SJSA1 (cell line): ENCODE measurements around the gene MTLN. TPM values are rescaled to one million over a fixed set of nuclear protein-coding genes. Genes with fewer than 3 reads are reported as not detected.
"Not testable (repeated sequence)": the region's sequence is repeated elsewhere in the genome, so short reads cannot be mapped to it uniquely, and the experiment has no call there.

Experiments used
- DNase-seq, 2 experiments: peaks; one replicate each; pipeline ENCODE4 v3.0.0-alpha.2; 2015 to 2020; ENCODE audit warnings: low spot score in 2 of 2, low read depth in 1 of 2
- H3K27ac ChIP-seq: fragments of 250-450 bp; sonication (Bioruptor Pico); 2 replicates; pipeline ENCODE4 v1.5.1; 2020; ENCODE audit warnings: mild to moderate bottlenecking, moderate library complexity
- H3K27me3 ChIP-seq: fragments of 250-450 bp; sonication (Bioruptor Pico); replicated peaks from 2 replicates; pipeline ENCODE4 v1.5.1; 2020; ENCODE audit warnings: mild to moderate bottlenecking, moderate library complexity
- H3K36me3 ChIP-seq: fragments of 250-450 bp; sonication (Bioruptor Pico); 2 replicates; pipeline ENCODE4 v1.5.1; 2020; ENCODE audit warnings: mild to moderate bottlenecking
- H3K4me1 ChIP-seq: fragments of 250-450 bp; sonication (Bioruptor Pico); replicated peaks from 2 replicates; pipeline ENCODE4 v1.6.1; 2021; ENCODE audit warnings: mild to moderate bottlenecking
- H3K4me3 ChIP-seq: fragments of 250-450 bp; sonication (Bioruptor Pico); 2 replicates; pipeline ENCODE4 v1.5.1; 2020; ENCODE audit warnings: mild to moderate bottlenecking
- H3K9me3 ChIP-seq: fragments of 250-450 bp; sonication (Bioruptor Pico); replicated peaks from 2 replicates; pipeline ENCODE4 v1.5.1; 2020; ENCODE audit warnings: mild to moderate bottlenecking
- total RNA-seq: library from RNA; depleted of rRNA; stranded (reverse); fragments of >200 nt; shearing (Covaris generic); gene quantifications from 2 replicates; pipeline ENCODE4 v1.2.3, GENCODE V29; 2014; rRNA removed

Gene MTLN, protein sequence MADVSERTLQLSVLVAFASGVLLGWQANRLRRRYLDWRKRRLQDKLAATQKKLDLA
- total RNA-seq, result 93.0 and 187 TPM in 2 replicates

DNA sequence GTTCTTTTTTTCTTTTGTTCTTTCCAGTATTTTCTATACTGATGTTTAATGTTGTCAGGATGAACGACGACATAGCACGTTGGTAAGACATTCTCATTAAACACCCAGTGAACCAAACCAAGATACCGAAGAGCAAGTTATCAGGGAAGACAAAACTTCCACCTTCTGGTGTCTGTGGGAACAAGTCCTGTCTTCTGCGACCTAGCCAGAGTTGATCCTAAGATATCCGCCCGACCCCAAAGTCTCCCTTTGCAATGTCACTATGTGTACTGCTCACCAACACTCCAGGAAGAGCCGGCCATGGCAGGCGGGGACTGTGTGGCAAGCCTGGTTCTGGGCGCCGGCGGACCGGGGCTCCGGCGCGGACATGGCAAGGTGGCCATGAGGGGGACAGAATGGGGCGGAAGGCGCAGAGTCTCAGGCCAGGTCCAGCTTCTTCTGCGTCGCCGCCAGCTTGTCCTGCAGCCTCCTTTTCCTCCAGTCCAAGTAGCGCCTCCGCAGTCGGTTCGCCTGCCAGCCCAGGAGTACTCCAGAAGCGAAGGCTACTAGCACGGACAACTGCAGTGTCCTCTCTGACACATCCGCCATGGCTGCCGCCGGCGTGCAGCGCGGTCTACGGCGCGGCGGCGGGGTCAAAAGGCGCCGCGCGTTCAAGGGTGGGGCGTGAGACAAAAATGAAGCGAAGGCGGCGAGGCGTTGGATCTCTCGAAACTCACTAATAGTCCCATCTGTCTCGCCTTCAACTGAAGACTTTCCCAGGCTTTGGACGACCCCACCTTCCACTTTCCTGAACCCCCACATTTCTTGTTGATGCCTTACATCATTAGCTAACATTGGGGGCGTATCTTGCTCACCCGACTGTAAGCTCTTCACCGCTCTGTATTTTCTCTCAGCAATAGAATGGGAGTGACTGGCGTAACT lies at the start of gene MTLN:
MTLN (minus strand) TSS at position 610 of the 921 bp plus-strand sequence; CDS start at position 588, 22 bp downstream.
- H3K4me1 ChIP-seq, result peaks cover 12% of the 10 kb centered on the region; the same call in 1 of the 2 replicates
- H3K4me3 ChIP-seq, result peak within 1 kb of the TSS; percentile 55
- peaks cover 24% of the 10 kb centered on the region for H3K36me3 ChIP-seq
- H3K27ac ChIP-seq, result peak within 1 kb of the TSS; percentile 12
- DNase-seq, result peak; percentile 68 to 88
- H3K27me3 ChIP-seq, result peaks cover 3% of the 10 kb centered on the region; the same call in 1 of the 2 replicates
- H3K9me3 ChIP-seq, result peaks cover 13% of the 10 kb centered on the region

DNA sequence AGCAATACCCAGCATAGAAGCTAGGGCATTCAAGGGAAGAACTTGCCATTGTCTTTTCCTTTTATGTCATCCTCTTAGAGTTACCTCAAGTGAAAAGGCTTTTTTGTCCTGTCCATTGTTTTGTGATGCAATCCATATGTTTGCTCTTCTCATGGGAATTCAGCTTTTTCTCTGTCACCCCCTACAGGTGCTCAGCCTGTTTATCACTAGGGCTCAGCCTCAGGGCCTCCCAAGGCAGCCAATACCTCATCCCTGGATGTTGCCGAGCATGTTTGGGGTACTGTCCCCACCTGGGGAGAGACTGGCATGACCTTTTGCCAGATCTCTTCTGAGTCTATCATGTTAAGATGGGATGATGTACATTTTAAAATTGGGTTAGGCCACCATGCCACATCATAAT lies 49.6 kb upstream of the MTLN start:
- H3K27ac ChIP-seq, H3K4me3 ChIP-seq, H3K4me1 ChIP-seq, H3K9me3 ChIP-seq, H3K36me3 ChIP-seq, DNase-seq, H3K27me3 ChIP-seq: not testable (repeated sequence)

DNA sequence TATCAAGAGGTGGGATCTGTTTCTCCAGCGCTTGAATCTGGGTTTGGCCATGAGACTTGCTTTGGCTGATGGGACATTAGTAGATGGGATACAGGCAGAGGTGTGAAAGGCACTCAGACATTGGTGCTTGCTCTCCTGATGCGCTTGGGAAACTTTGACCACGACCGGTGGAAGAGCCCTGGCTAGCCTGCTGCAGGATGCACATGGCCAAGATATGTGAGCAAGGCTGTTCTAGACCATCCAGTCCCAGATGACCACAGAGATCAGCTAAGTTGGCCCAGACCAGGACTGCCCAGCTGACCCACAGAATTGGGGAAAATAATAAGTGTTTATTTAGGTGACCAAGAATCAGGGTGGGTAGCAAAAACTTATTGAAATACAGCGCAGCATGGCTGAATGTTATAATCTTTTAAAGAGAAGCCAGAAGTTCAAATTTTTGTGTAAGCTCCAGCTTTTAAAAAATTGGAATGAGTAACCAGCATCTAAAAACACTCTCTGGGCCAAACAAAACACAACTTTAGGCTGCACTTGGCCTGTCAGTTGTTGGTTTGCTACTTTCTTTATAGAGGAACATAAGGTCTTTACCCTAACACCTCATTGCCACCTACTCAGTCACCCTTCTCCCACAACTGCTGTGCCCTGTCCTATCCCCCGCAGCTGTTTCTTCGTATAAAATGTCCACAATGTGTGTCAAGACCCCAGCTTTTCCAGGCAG lies 35.9 kb upstream of the MTLN start:
- H3K4me1 ChIP-seq, H3K27me3 ChIP-seq, H3K27ac ChIP-seq, H3K4me3 ChIP-seq, H3K9me3 ChIP-seq, DNase-seq, H3K36me3 ChIP-seq: not testable (repeated sequence)

DNA sequence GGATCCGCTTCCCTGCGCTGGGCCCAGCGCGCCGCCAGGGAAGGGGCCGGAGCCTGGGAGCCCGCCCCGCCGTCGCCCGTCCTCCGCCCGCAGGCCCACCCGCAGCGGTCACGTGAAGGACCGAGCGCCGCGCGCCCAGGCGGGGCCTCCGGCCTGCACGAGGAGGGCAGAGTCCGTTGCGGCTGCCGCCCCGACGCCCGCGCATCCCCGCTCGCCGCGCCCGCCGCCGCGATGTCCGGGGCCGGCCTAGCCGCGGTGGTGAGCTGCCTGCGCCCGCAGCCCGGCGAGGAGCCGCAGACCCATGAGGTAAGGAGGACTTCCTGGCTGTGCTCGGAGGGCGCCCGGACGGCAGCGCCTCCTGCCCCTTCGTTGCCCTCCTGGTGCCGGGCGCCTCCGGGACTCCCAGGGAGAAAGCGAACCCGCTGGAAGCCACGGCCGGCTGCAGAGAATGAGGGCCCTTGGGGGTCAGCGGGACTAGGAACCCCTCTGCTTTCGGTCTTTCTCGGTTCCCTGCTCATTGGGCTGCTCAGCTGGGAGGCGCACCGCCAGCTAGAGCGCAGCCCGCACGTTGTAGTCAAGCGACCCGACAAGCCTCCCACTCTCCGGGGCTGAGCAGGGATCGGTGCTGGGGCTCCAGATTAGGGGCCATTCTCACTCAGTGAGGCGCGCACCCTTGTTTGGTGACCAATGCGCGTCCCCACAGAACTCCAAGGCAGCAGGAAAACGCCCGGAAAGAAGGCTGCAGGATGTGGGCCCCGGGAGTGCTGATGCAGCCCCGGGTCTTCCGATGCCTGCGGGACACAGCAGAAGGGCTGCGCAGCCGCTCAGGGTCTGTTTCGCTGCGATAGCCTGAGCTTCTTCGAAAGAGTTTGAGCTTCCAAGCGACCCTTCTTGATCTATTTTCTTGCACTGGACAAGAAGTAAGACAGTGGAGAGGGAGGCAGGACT lies 33.4 kb upstream of the MTLN start:
- H3K9me3 ChIP-seq, H3K4me1 ChIP-seq, H3K27me3 ChIP-seq, H3K4me3 ChIP-seq, H3K27ac ChIP-seq, DNase-seq, H3K36me3 ChIP-seq: not testable (repeated sequence)

DNA sequence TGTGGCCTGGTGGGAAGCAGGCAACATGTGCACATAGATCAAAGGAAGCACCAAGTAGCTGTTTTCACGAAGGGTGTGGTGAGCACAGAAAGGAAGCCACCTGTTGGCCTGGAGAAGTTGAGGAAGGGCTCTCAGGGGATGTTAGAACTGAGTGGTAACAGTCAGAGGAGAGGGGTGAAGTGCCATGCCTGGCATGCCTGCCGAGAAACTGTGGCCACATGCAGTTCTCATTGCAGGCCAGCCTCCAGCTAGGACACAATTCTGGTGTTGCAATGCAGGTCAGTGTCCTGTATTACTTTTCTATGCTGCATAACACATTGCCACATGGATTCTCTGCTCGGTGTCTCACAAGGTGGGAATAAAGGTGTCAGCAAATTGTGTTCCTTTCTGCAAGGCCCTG lies 30.9 kb upstream of the MTLN start:
- DNase-seq, H3K4me1 ChIP-seq, H3K27me3 ChIP-seq, H3K36me3 ChIP-seq, H3K4me3 ChIP-seq, H3K9me3 ChIP-seq, H3K27ac ChIP-seq: not testable (repeated sequence)

DNA sequence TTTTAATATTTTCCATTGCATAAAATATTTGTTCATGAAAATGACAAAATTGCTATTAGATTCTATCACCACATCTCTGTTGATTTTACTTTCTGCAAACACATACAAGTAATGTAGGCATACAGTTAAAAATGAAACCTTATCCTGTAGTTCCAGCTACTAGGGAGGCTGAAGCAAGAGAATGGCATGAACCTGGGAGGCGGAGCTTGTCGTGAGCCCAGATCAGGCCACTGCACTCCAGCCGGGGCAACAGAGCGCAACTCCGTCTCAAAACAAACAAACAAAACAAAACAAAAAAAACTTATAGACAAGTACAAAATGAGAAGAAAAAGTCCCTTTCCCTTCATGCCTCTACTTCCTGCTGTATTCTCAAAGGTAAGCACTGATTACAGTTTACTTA lies 22.2 kb upstream of the MTLN start:
- H3K4me1 ChIP-seq, H3K9me3 ChIP-seq, DNase-seq, H3K4me3 ChIP-seq, H3K27me3 ChIP-seq, H3K36me3 ChIP-seq, H3K27ac ChIP-seq: not testable (repeated sequence)

DNA sequence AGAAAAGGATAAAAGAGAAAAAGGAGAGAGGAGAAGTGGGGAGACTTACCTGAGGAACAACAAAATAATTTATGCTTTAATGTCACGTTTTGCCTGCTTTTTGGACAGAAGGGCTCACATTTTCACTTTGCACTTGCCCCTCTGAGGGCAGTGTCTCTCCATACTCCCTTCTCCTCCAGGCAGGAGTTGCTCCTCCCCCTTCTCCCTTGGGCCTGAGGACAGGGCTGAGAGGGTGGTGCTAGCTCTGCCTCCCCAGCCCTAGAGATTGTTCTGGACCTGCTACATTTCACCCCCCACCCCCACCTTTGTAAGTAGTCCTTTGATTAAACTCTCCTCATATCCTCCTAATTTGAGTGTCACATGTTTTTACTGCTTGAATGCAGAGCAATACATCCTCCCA lies 17.5 kb upstream of the MTLN start:
- H3K36me3 ChIP-seq, H3K9me3 ChIP-seq, H3K4me3 ChIP-seq, DNase-seq, H3K27me3 ChIP-seq, H3K27ac ChIP-seq, H3K4me1 ChIP-seq: not testable (repeated sequence)

DNA sequence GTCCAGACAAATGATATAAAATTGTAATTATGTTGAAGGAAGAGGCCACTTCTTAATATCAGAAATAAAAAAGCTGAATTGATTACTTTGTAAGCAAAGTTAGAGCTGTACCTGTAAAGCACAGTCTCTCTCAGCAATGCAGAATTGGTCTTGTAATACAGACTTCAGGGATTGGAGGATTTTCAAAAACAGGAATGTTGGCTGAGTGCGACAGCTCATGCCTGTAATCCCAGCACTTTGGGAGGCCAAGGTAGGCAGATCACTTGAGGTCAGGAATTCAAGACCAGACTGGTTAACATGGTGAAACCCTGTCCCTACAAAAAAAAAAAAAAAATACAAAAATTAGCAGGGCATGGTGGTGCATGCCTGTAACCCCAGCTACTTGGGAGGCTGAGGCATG lies 10.3 kb upstream of the MTLN start:
- H3K4me1 ChIP-seq, DNase-seq, H3K9me3 ChIP-seq, H3K27ac ChIP-seq, H3K36me3 ChIP-seq, H3K4me3 ChIP-seq: not testable (repeated sequence)
- H3K27me3 ChIP-seq, result peaks cover 35% of the 10 kb centered on the region

DNA sequence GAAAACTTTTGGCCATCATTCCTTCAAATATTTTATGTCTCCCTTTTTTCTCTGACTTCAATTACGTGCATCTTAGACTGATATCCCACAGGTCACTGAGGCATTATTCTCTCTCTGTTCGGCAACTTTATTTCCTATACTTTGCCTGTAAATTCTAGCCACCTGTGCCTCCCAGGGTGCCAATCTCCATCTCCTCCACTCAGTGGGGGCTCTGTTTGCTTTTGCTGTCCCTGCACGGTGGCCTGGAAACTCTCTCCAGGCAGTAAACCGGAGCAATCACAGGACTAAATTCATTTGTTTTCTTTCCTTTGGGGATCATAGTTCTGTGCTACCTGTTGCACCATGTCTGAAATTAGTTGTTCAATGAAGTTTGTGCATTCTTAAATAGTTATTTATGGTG lies 9.6 kb upstream of the MTLN start:
- Histone ChIP-seq H3K27ac (no peak overlapping the region), H3K4me1 (no peaks in the 10 kb centered on the region), H3K9me3 (no peaks in the 10 kb centered on the region), H3K27me3 (peaks cover 35% of the 10 kb centered on the region), H3K36me3 (no peaks in the 10 kb centered on the region), H3K4me3 (no peak overlapping the region)
- no peak for DNase-seq

DNA sequence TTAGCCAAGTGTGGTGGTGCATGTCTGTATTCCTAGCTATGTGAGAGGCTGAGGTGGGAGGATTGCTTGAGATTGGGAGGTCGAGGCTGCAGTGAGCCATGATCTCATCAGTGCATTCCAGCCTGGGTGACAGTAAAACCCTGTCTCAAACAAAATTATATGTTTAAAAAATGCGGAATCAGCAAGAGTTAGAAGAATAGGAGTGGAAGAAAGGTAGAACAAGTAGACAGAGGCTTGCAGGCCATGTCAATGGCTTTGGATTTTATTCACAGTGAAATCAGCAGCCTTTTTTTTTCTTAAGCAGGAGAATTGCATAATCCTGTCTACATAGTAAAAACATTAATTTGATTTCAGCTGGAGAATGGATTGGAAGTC lies 7.8 kb upstream of the MTLN start:
- Histone ChIP-seq H3K9me3 (no peaks in the 10 kb centered on the region; the same call in 1 of the 2 replicates), H3K27me3 (peaks cover 31% of the 10 kb centered on the region), H3K27ac (no peak overlapping the region), H3K4me1 (peaks cover 5% of the 10 kb centered on the region; the same call in 1 of the 2 replicates), H3K36me3 (no peaks in the 10 kb centered on the region), H3K4me3 (no peak overlapping the region)
- DNase-seq, result no peak

DNA sequence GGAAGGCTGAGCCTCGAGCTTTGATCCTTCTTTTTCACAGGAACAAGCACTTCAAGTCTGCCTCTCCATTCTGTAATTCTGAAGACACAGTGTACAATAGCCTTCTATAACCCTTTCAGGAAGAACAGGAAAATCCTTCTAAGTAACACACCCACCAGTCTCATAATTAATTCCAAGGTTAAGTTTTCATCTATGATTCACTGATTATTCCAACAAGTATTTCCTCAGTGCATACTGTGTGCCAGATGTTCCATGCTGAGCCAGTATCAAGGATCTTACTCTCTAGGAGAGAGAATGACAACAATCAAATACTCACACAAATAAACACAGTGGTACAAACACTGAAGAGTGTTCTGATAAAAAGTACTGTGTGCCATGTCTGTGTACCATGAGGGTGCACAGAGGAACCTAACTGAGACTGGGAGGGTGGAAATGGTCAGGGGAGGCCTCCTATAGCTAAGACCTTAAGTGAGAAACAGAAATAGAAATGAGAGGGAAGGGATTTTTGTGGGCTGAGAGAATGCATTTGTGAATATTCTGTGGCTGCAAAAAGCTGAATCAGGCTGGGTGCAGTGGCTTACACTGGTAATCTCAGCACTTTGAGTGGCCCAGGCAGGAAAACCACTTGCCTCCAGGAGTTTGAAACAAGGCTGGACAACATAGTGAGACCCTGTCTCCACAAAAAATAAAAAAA lies 7.3 kb upstream of the MTLN start:
- H3K27ac ChIP-seq, result no peak overlapping the region
- DNase-seq, result no peak
- H3K36me3 ChIP-seq, result no peaks in the 10 kb centered on the region
- H3K9me3 ChIP-seq, result no peaks in the 10 kb centered on the region; the same call in 1 of the 2 replicates
- H3K4me3 ChIP-seq, result no peak overlapping the region
- peaks cover 29% of the 10 kb centered on the region for H3K27me3 ChIP-seq
- peaks cover 5% of the 10 kb centered on the region; the same call in 1 of the 2 replicates for H3K4me1 ChIP-seq

DNA sequence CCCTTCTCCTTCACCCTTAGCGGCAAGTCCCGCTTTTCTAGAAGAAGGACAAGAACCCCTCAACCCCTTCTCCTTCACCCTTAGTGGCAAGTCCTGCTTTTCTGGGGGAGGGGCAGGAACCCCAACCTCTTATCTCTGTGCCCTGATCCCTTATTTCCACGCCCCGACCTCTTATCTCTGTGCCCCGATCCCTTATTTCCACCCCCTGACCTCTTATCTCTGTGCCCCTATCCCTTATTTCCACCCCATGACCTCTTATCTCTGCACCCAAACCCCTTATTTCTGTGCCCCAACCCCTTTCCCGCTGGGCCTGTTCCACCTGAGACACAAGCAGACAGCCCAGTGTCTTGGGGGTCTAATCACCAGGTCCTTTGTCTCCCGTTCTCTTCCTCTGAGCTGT lies 6.5 kb upstream of the MTLN start:
- H3K36me3 ChIP-seq, H3K4me3 ChIP-seq, H3K27ac ChIP-seq, DNase-seq, H3K9me3 ChIP-seq, H3K4me1 ChIP-seq: not testable (repeated sequence)
- peaks cover 24% of the 10 kb centered on the region for H3K27me3 ChIP-seq

DNA sequence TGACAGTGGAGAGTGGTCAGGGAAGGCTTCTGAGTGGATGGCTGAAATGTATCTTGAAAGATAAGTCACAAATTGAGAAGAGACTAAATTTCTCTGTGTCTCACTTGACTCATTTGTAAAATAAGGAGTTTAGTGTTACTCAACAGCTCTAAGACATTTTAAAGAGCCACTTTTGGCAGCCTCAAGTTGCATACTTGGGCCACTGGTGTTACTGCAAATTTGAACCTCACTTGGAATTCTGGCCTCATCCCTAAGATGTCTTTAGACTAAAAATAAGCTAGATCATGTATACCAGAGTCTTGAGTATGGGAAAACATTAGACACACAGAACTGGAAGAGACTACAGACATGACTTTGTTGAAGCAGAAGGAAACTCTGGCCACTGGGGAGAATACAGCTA lies 4.5 kb upstream of the MTLN start:
- Histone ChIP-seq H3K27ac (no peak overlapping the region), H3K27me3 (peaks cover 8% of the 10 kb centered on the region), H3K36me3 (peaks cover under 1% of the 10 kb centered on the region; the same call in 1 of the 2 replicates), H3K4me3 (no peak overlapping the region), H3K9me3 (peaks cover 13% of the 10 kb centered on the region), H3K4me1 (peaks cover 5% of the 10 kb centered on the region; the same call in 1 of the 2 replicates)
- DNase-seq, result no peak
